ENCODE data around the gene PRKG1.

DNA sequence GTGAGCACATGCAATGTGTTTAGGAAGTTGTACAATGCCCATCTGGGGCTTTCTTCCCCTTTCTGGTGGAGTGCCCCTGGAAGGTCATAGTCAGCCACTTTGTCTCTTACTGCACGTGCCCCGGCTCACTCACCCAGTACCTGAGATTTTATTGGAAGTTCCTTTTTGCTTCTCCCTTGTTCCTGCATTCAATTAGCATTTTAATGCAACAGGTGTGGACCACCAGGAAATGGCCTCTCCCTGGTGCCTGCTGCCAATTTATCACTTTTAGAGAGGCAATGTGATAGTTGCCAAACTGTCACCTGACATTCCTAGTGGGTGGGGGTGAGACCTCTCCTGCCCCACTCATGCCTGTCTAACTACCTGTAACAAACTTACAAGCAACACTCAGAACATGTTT lies 946.4 kb downstream of the PRKG1 start:
- TF ChIP-seq EZH2 (IDR thresholded peaks at IDR 0.05) (no peak), CTCF (IDR thresholded peaks at IDR 0.05) (no peak), EZH2phosphoT487 (IDR thresholded peaks at IDR 0.05) (no peak)
